MCF 10A (cell line): ENCODE measurements around the gene RXRA. TPM values are rescaled to one million over a fixed set of nuclear protein-coding genes. Genes with fewer than 3 reads are reported as not detected.

Source experiments
- BruUV-seq: library from RNA; stranded (reverse); fragments of 400-500 nt; replicated peaks from 2 replicates; lab custom pipeline; 2021; lab: Mats Ljungman, UMichigan
- CTCF ChIA-PET: fragments of 300-600 bp; sonication (Branson Sonifier 250); formaldehyde crosslinking; extraction: SDS; loops from one replicate; lab custom pipeline; 2021; ENCODE audit warnings: antibody characterized with exemption, inconsistent platforms; lab: Yijun Ruan, JAX
- POLR2A ChIA-PET: fragments of 300-600, 350-650 bp; sonication (Branson Sonifier 250); formaldehyde crosslinking; extraction: SDS; loops from one replicate; lab custom pipeline; 2020; ENCODE audit warnings: antibody characterized with exemption, inconsistent platforms; lab: Yijun Ruan, JAX
- DNase-seq: peaks from one replicate; pipeline ENCODE4 v3.0.0-alpha.2; 2018; ENCODE audit not compliant: unreplicated experiment
- H3K27ac Mint-ChIP-seq: one replicate; pipeline ENCODE4 v1.8.0; 2022; ENCODE audit warnings: mild to moderate bottlenecking, low read depth, mixed read lengths; ENCODE audit not compliant: unreplicated experiment
- H3K27me3 Mint-ChIP-seq: one replicate; pipeline ENCODE4 v1.8.0; 2022; ENCODE audit warnings: mixed read lengths; ENCODE audit not compliant: insufficient read depth, unreplicated experiment
- H3K36me3 Mint-ChIP-seq: one replicate; pipeline ENCODE4 v1.8.0; 2022; ENCODE audit warnings: mild to moderate bottlenecking, moderate library complexity, mixed read lengths; ENCODE audit not compliant: insufficient read depth, unreplicated experiment
- H3K4me1 Mint-ChIP-seq: one replicate; pipeline ENCODE4 v1.8.0; 2022; ENCODE audit warnings: mixed read lengths; ENCODE audit not compliant: insufficient read depth, unreplicated experiment
- H3K4me3 Mint-ChIP-seq: one replicate; pipeline ENCODE4 v1.8.0; 2022; ENCODE audit warnings: mild to moderate bottlenecking, moderate library complexity, mixed read lengths; ENCODE audit not compliant: unreplicated experiment
- H3K9me3 Mint-ChIP-seq: one replicate; pipeline ENCODE4 v1.8.0; 2022; ENCODE audit warnings: mixed read lengths; ENCODE audit not compliant: unreplicated experiment
- CTCF ChIP-seq: fragments of 200-600 bp; IDR thresholded peaks from one replicate; pipeline ENCODE4 v1.8.0; 2022; ENCODE audit warnings: antibody characterized with exemption, mild to moderate bottlenecking; ENCODE audit not compliant: unreplicated experiment
- intact Hi-C: fragments of 100-400 bp; cut with micrococcal nuclease; formaldehyde crosslinking; loops from 2 replicates; pipeline ENCODE4 v1.14.1; 2022
- total RNA-seq: library from RNA; stranded (reverse); gene quantifications from 2 replicates; pipeline ENCODE4 v1.2.3, GENCODE V29; 2022

The RXRA gene
- total RNA-seq, 1 experiment from 2014 or later, result 65.5 TPM

- H3K9me3 Mint-ChIP-seq, result no peaks in the 10 kb centered on the region
- TF ChIP-seq CTCF, result no peak
- peaks cover 24% of the 10 kb centered on the region for H3K27me3 Mint-ChIP-seq
- no peaks in the 10 kb centered on the region for H3K36me3 Mint-ChIP-seq
- POLR2A ChIA-PET, result no interaction called here
- H3K4me1 Mint-ChIP-seq, result no peaks in the 10 kb centered on the region
- CTCF ChIA-PET, result no interaction called here
- no peak overlapping the region for H3K27ac Mint-ChIP-seq
- no peak for DNase-seq
- H3K4me3 Mint-ChIP-seq, result no peak overlapping the region
- intact Hi-C loops, result no loop called here
- no TSS peak for BruUV-seq
Measured at GRCh38 chr9:134293611-134294152, 32.6 kb upstream of the RXRA start.

DNA sequence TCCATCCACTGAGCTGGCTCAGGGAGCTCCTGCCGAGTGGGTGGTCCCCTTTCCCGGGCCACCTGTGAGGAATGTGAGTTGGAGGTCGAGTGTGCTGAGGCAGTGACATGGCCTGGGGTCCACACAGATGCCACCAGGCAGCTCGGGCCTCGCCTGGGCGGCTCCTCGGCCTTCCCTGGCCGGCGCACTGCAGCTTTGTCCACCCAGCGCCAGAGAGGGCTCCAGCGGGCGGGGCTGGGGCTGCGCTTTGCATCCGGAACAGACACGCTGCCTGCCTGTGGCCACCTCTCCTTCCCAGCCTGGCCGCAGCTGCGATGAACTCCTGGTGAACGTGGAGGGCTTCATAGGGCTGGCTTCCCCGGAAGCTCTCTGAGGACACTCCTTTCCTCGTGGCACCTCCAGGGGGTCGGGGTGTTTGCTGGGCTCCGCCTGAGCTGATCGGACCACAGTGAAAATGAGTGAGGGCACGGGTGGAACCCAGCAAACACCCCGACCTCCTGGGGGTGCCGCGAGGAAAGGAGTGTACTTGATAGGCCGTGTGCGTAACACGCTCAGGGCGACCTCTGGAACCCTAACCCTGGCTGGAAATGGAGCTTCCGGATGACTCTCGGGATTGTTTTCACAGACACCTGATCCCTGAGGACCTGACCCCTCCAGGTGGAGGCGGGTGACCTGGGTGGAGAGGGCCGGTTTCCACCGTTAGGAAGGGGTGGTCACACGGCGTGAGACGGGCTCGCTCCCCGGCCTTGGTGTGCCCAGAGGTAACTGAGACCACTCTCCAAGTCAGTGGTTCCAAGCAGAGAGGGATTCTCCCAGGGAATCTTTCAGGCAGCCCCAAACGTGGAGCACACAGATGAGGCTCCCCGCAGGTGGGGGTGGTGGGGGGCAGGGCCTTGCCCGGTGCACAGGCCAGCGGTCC is 31.8 kb upstream of the RXRA start:
- H3K9me3 Mint-ChIP-seq, result no peaks in the 10 kb centered on the region
- ChIA-PET CTCF (no interaction called here), POLR2A (no interaction called here)
- H3K4me3 Mint-ChIP-seq, result no peak overlapping the region
- TF ChIP-seq CTCF, result no peak
- intact Hi-C loops, result no loop called here
- H3K4me1 Mint-ChIP-seq, result no peaks in the 10 kb centered on the region
- no peak overlapping the region for H3K27ac Mint-ChIP-seq
- no peak for DNase-seq
- BruUV-seq, result no TSS peak
- H3K36me3 Mint-ChIP-seq, result no peaks in the 10 kb centered on the region
- H3K27me3 Mint-ChIP-seq, result peaks cover 20% of the 10 kb centered on the region

GRCh38 chr9:134295101-134295745 is 31.0 kb upstream of the RXRA start:
- intact Hi-C loops, result no loop called here
- CTCF ChIA-PET, result no interaction called here
- no TSS peak for BruUV-seq

More at GRCh38 chr9:134295101-134295745, 31.0 kb upstream of the RXRA start:
- DNase-seq, result no peak
- Mint-ChIP-seq H3K4me1 (no peaks in the 10 kb centered on the region), H3K27ac (no peak overlapping the region), H3K9me3 (no peaks in the 10 kb centered on the region), H3K27me3 (peaks cover 12% of the 10 kb centered on the region), H3K36me3 (no peaks in the 10 kb centered on the region), H3K4me3 (no peak overlapping the region)
- POLR2A ChIA-PET, result no interaction called here
- no peak for TF ChIP-seq CTCF
